CD4-positive, alpha-beta T cell treated with Interleukin-12 subunit alpha and Interleukin-12 subunit beta, for 1 hour (primary cell): ENCODE results near the gene SPATA45.

Source experiments
- DNase-seq: peaks from one replicate; pipeline ENCODE4 v3.0.0-alpha.2; 2020

The SPATA45 gene

DNA sequence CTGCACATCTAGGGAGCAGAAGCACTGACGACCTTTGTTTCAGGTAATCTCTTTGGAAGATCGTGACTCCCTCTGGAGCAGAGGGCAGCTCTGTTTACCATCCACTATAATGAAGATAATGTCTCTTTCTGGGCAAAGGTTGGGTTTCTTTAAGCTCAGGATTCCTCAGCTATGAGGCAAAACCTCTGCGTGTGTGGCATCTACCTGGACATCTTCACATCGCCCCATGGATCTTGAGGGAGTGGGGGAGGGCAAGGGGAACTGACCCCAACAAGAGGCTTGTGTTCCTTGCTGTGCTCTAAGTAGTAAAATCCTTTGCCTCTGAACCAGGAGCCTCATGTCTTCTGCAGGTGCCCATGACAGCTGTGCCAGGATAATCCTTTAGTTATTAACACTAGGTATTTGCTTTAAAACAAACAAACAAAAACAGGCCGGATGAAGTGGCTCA lies 19.6 kb downstream of the SPATA45 start:
- DNase-seq, result no peak

DNA sequence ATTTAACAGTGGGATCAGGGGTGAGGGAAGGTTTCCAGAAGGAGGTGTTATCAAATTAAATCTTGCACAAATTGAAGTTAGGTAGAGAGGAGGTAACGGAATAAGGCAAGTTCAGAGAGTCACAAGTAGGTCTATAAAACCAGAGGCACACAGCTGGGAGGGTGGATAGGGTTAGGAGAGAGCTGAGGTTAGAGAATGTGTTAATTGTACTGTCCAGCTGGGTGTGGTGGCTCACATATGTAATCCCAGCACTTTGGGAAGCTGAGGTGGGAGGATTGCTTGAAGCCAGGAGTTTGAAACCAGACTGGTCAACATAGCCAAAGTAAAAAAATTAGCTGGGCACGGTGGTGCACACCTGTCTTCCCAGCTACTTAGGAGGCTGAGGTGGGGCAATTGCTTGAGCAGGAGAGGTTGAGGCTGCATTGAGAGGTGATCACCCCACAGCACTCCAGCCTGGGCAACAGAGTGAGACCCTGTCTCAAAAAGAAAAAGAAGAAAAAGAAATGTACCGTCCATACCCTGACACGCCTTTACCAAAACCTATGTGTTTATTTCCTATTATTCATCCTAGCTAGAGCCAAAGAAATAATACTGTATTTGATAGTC lies 20.2 kb downstream of the SPATA45 start:
- DNase-seq, result no peak

- DNase-seq, result no peak
Observed at GRCh38 chr1:212825798-212826452, 21.5 kb downstream of the SPATA45 start.

DNA sequence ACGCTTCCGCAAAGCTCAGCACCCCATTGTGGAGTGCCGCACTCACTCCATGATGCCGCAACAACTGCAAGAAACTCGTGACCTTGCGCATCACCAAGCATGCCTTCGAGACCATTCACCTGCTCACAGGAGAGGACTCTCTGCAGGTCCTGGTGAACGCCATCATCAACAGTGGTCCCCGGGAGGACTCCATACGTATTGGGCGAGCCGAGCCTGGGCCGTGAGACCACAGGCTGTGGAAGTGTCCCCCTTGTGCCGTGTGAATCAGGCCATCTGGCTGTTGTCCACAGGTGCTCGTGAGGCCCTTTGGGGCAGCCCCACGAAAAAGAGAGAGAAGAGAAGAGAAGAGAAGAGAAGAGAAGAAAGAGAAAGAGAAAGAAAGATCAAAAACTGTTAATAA lies 23.2 kb downstream of the SPATA45 start:
- no peak for DNase-seq

GRCh38 chr1:212822956-212823355 lies 24.5 kb downstream of the SPATA45 start:
- no peak for DNase-seq

- no peak for DNase-seq
Observed at GRCh38 chr1:212820969-212821368, 26.5 kb downstream of the SPATA45 start.

- DNase-seq, result no peak
Observed at GRCh38 chr1:212819726-212820125, 27.7 kb downstream of the SPATA45 start.

GRCh38 chr1:212816567-212817278 lies 30.7 kb downstream of the SPATA45 start:
- no peak for DNase-seq

- DNase-seq, result peak; percentile 8
Observed at GRCh38 chr1:212814537-212815334, 32.7 kb downstream of the SPATA45 start.

DNA sequence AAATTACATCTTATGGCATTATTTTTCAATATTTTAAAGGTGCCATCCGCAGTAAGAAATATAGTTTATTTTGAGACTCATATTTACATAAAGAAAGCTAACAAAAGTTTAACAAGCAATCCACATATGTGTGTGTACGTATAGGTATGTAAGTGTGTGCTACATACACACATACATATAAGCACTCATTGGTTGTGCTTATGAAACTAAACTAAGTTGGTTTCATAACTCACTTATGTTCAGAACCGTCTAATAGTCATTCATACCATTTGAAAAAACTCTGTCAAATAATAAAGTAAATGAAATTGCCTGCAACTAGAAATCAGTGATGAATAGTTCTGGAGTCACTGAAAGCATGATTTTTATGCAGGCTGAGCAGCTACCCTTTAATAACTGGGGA lies 41.7 kb downstream of the SPATA45 start:
- DNase-seq, result no peak

- DNase-seq, result no peak
Observed at GRCh38 chr1:212797681-212798080, 49.8 kb downstream of the SPATA45 start.

- peak; percentile 22 for DNase-seq
Observed at GRCh38 chr1:212794561-212795014, 52.9 kb downstream of the SPATA45 start.

- no peak for DNase-seq
Observed at GRCh38 chr1:212792396-212792908, 55.0 kb downstream of the SPATA45 start.

DNA sequence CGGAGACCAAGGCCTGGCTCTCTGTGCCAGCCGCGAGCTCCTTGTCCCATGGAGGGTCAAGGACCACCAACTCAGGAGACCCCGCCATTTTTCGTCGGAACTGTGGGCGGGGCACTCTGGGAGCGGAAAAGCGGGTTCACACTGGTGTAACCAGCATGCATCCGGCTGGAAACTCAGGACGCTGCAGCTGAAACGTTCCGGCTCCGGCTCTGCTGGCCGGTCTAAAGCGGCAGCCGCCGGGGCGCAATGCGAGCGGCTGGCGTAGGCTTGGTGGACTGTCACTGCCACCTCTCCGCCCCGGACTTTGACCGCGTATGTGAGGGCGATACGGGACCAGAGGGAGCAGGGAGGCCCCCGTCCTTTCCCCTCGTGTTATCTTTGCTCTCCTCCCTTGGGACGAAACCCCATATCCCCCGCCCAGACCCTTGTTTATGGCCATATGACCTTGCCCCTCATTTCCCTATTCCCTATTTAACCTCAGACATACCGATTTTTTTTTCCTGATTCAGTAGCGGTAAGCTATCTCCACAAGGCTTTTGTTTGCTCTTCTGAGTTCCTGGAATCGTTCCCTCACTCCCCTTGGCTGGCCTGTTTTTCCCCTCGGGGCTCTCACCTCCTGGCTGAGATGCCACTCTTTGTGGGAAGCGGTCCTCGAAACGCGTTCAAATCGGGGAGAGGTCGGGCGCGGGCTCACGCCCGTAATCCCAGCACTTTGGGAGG lies 55.6 kb downstream of the SPATA45 start, which contains the start of the genes NSL1 and TATDN3:
NSL1 (minus strand) TSS at position 102 of the 720 bp plus-strand sequence; CDS start at position 88, 14 bp downstream.
TATDN3 (plus strand) TSS at position 219 of the 720 bp plus-strand sequence; CDS start at position 247, 28 bp downstream.
- DNase-seq, result peak; percentile 96

DNA sequence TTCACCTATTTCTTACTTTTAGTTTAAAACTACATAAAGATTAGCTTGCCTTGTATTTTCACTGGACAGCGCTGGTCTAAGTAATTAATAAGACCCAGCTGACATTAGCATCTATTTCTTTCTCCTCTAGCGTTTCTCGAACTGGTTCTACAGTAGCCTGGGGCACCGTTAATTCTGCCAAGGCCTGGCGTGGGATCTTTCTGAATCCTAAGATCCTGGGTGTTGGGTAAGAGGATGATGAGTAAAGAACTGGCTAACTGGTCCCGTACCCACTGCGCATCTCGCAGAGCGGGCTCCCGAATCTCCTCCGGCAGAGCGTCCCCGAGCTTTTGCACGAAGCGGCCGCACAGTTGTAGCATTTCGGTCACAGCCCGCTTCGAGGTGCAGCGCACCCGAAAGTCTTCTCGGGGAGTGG lies 56.2 kb downstream of the SPATA45 start:
- no peak for DNase-seq

DNA sequence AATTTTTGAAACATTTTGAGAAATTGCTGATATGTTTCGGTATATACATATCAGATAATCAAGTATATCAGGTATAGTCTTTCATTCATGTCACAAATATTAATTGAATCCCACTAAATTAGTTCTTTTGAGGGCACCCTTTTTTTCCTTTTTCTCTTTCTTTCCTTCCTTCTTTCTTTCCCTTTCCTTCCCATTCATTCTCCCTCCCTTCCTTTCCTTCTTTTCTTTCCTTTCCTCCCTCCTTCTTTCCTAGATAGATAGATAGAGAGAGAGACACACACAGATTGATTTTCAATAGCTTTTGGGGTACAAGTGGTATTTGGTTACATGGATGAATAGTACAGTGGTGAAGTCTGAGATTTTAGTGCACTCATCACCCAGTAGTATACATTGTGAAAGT lies 61.6 kb downstream of the SPATA45 start:
- no peak for DNase-seq

- no peak for DNase-seq
Observed at GRCh38 chr1:212783976-212784375, 63.5 kb downstream of the SPATA45 start.

DNA sequence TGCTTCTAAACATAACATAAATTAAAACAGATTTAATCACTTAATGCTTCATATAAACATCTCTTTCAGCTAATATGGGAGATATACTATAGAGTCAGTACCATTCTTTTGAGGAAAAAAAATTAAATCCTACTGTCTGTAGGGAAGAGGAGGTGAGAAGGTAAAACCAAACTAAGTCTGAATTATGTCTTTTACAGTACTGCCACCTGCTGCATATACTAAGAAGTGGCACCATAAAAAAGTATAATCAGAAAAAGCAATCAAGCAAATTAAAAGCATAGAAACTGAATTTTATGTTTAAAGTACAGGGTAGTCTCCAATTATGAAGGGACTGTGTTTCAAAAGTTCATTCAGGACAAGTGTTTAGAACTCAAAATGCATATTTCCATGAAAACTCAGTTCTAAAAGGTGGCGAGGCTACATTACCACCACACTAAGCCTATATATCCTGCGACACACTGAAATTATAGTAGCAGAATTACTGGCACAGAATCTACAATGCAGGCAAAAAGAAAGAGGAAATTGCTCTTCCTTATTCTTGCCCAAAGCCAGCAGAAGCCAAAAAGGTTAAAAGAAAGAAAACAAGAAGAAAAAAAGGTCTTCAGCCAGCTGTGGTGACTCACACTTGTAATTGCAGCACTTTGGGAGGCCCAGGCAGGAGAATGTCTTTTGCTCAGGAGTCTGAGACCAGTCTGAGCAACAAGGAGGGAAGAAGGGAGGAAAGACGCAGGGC lies 64.9 kb downstream of the SPATA45 start:
- DNase-seq, result peak; percentile 39

DNA sequence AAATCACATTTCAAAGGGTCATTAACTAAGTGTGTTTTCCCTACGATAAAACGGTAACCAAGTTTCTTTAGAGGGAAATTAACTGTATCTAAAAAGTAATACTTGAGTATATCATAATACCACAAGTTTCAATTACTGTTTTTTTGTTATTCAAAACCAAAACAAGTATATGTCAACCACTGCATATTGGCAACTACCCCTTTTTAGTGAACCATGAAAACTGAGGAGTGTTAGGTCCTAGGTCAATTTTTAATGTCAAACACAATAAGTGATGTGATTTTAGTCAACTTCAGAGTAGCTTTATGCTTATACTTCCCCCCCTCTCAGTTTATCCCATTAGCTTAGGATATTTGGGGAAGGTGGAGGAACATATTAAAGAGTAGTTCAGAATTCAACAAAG lies 66.2 kb downstream of the SPATA45 start:
- DNase-seq, result no peak

DNA sequence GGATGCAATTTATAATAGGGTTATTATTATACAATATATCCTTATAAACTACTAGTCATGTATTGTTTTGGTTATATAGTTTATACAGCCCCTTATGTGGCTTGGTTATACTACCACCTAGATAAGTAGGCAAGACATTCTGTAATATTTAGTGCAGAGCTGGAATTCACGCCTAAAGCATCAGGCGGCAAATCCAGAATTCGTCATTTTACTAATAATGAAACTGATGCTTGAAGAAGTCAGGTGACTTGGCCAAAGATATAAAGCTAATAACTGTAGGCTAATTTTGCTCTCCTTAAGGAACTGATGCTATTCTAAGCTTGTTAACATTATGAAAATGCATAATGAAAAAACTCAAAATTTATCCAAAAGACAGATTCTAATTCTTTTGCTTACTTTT lies 66.7 kb downstream of the SPATA45 start:
- DNase-seq, result no peak
